HUES6 (cell line): Measurements from ENCODE around the gene PARP1.

Experiments used
- H3K27ac ChIP-seq: 2 replicates; pipeline ENCODE4 v1.7.0; 2013; ENCODE audit warnings: low read depth, mild to moderate bottlenecking, low read length, inconsistent platforms
- H3K27me3 ChIP-seq: 2 replicates; pipeline ENCODE4 v1.6.1; 2013; ENCODE audit warnings: low read length; ENCODE audit not compliant: control insufficient read depth, insufficient read depth
- H3K36me3 ChIP-seq: 2 replicates; pipeline ENCODE4 v1.6.1; 2013; ENCODE audit warnings: low read length; ENCODE audit not compliant: control insufficient read depth, insufficient read depth
- H3K4me1 ChIP-seq: 2 replicates; pipeline ENCODE4 v1.6.1; 2013; ENCODE audit warnings: low read length; ENCODE audit not compliant: control insufficient read depth, insufficient read depth
- H3K4me3 ChIP-seq: 2 replicates; pipeline ENCODE4 v1.5.1; 2013; ENCODE audit warnings: low read depth, low read length
- H3K9ac ChIP-seq: one replicate; pipeline ENCODE4 v1.6.1; 2013; ENCODE audit warnings: mild to moderate bottlenecking, low read length
- H3K9me3 ChIP-seq: 2 replicates; pipeline ENCODE4 v1.6.1; 2013; ENCODE audit warnings: low read depth, low read length; ENCODE audit not compliant: control insufficient read depth, insufficient read depth

Gene PARP1

GRCh38 chr1:226372885-226373284 lies 35.0 kb downstream of the PARP1 start:
- H3K27ac ChIP-seq = peak overlapping the region; percentile 46; the same call in 1 of the 2 replicates
- H3K4me1 ChIP-seq = no peaks in the 10 kb centered on the region
- no peak overlapping the region for H3K4me3 ChIP-seq
- no peaks in the 10 kb centered on the region for H3K9me3 ChIP-seq
- peaks cover 100% of the 10 kb centered on the region for H3K36me3 ChIP-seq
- no peaks in the 10 kb centered on the region for H3K27me3 ChIP-seq
- H3K9ac ChIP-seq = no peak overlapping the region

GRCh38 chr1:226371866-226372490 lies 35.9 kb downstream of the PARP1 start:
- no peak overlapping the region for H3K4me3 ChIP-seq
- no peak overlapping the region for H3K9ac ChIP-seq
- H3K36me3 ChIP-seq = peaks cover 100% of the 10 kb centered on the region
- no peak overlapping the region for H3K27ac ChIP-seq
- H3K27me3 ChIP-seq = no peaks in the 10 kb centered on the region
- H3K4me1 ChIP-seq = no peaks in the 10 kb centered on the region
- H3K9me3 ChIP-seq = no peaks in the 10 kb centered on the region

GRCh38 chr1:226371027-226371694 lies 36.7 kb downstream of the PARP1 start:
- Histone ChIP-seq H3K36me3 (peaks cover 100% of the 10 kb centered on the region), H3K9me3 (no peaks in the 10 kb centered on the region), H3K4me3 (no peak overlapping the region), H3K27me3 (no peaks in the 10 kb centered on the region), H3K27ac (no peak overlapping the region), H3K9ac (no peak overlapping the region), H3K4me1 (no peaks in the 10 kb centered on the region)

- no peaks in the 10 kb centered on the region for H3K9me3 ChIP-seq
- H3K27ac ChIP-seq = no peak overlapping the region
- peaks cover 99% of the 10 kb centered on the region for H3K36me3 ChIP-seq
- H3K4me3 ChIP-seq = no peak overlapping the region
- no peak overlapping the region for H3K9ac ChIP-seq
- no peaks in the 10 kb centered on the region for H3K27me3 ChIP-seq
- H3K4me1 ChIP-seq = no peaks in the 10 kb centered on the region
Measured at GRCh38 chr1:226370144-226370923, 37.6 kb downstream of the PARP1 start.

- H3K4me1 ChIP-seq = no peaks in the 10 kb centered on the region
- no peaks in the 10 kb centered on the region for H3K9me3 ChIP-seq
- no peak overlapping the region for H3K9ac ChIP-seq
- H3K27me3 ChIP-seq = no peaks in the 10 kb centered on the region
- no peak overlapping the region for H3K4me3 ChIP-seq
- H3K36me3 ChIP-seq = peaks cover 99% of the 10 kb centered on the region
- H3K27ac ChIP-seq = no peak overlapping the region
Measured at GRCh38 chr1:226369110-226369509, 38.8 kb downstream of the PARP1 start.

- Histone ChIP-seq H3K27ac (no peak overlapping the region), H3K27me3 (no peaks in the 10 kb centered on the region), H3K9me3 (no peaks in the 10 kb centered on the region), H3K9ac (no peak overlapping the region), H3K36me3 (peaks cover 99% of the 10 kb centered on the region), H3K4me1 (no peaks in the 10 kb centered on the region), H3K4me3 (no peak overlapping the region)
Measured at GRCh38 chr1:226366290-226366689, 41.6 kb downstream of the PARP1 start.

GRCh38 chr1:226365831-226366231 lies 42.1 kb downstream of the PARP1 start:
- Histone ChIP-seq H3K4me1 (no peaks in the 10 kb centered on the region), H3K27ac (no peak overlapping the region), H3K36me3 (peaks cover 99% of the 10 kb centered on the region), H3K9ac (no peak overlapping the region), H3K9me3 (no peaks in the 10 kb centered on the region), H3K4me3 (no peak overlapping the region), H3K27me3 (no peaks in the 10 kb centered on the region)

GRCh38 chr1:226364901-226365565 lies 42.9 kb downstream of the PARP1 start:
- peaks cover 99% of the 10 kb centered on the region for H3K36me3 ChIP-seq
- H3K9ac ChIP-seq = no peak overlapping the region
- no peaks in the 10 kb centered on the region for H3K27me3 ChIP-seq
- no peak overlapping the region for H3K4me3 ChIP-seq
- H3K4me1 ChIP-seq = no peaks in the 10 kb centered on the region
- H3K9me3 ChIP-seq = no peaks in the 10 kb centered on the region
- H3K27ac ChIP-seq = no peak overlapping the region

- H3K4me3 ChIP-seq = no peak overlapping the region
- peaks cover 99% of the 10 kb centered on the region for H3K36me3 ChIP-seq
- no peak overlapping the region for H3K27ac ChIP-seq
- no peaks in the 10 kb centered on the region for H3K4me1 ChIP-seq
- no peaks in the 10 kb centered on the region for H3K9me3 ChIP-seq
- no peaks in the 10 kb centered on the region for H3K27me3 ChIP-seq
- no peak overlapping the region for H3K9ac ChIP-seq
Measured at GRCh38 chr1:226364514-226364899, 43.4 kb downstream of the PARP1 start.

GRCh38 chr1:226363801-226364513 lies 43.9 kb downstream of the PARP1 start:
- no peaks in the 10 kb centered on the region for H3K9me3 ChIP-seq
- H3K36me3 ChIP-seq = peaks cover 99% of the 10 kb centered on the region
- H3K4me3 ChIP-seq = no peak overlapping the region
- no peak overlapping the region for H3K27ac ChIP-seq
- H3K4me1 ChIP-seq = no peaks in the 10 kb centered on the region
- H3K9ac ChIP-seq = no peak overlapping the region
- H3K27me3 ChIP-seq = no peaks in the 10 kb centered on the region
